ENCODE results near the gene FYCO1.

DNA sequence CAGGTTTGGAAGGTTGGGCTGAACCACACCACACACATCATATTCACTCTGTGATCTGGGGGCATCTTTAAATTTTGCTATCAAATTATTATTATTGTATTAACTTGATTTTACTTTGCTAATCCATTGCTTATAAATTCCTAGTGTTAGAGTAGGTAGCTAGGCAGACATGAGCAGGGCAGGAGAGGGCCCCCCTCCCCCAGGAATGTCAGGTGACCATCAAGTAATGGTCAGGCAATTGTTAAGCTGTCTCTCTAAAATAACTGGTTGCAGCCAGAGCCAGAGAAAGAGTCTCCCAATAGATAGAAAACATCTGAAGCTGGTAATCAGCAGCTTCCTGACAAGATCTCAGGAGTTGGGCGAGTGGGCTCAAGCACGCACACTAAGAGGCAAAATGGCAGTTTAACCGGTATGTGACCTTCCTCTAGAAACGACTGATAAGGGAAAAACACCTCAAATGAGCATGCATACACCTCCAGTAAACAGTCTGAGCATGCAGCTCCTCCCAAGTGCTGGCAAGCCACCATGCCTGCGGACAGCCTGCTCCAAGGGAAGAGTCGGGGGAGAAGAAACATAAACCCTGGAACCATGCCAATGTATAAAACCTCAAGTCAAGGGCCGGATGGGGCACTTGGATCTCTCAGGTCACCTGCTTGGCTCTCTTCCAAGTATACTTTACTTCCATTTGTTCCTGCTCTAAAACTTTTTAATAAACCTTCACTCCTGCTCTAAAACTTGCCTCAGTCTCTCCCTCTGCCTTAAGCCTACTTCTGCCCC lies 55.4 kb downstream of the FYCO1 start:
- no peak for TF ChIP-seq EZH2phosphoT487 (IDR thresholded peaks at IDR 0.05; ENCODE audit: borderline replicate concordance, low read depth, low read length)
- TF ChIP-seq, protein P1, sequence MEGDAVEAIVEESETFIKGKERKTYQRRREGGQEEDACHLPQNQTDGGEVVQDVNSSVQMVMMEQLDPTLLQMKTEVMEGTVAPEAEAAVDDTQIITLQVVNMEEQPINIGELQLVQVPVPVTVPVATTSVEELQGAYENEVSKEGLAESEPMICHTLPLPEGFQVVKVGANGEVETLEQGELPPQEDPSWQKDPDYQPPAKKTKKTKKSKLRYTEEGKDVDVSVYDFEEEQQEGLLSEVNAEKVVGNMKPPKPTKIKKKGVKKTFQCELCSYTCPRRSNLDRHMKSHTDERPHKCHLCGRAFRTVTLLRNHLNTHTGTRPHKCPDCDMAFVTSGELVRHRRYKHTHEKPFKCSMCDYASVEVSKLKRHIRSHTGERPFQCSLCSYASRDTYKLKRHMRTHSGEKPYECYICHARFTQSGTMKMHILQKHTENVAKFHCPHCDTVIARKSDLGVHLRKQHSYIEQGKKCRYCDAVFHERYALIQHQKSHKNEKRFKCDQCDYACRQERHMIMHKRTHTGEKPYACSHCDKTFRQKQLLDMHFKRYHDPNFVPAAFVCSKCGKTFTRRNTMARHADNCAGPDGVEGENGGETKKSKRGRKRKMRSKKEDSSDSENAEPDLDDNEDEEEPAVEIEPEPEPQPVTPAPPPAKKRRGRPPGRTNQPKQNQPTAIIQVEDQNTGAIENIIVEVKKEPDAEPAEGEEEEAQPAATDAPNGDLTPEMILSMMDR (conservative IDR thresholded peaks at IDR 0.05; ENCODE audit: low read length), result no peak

Data from OCI-LY7 (cell line).